ENCODE measurements around the gene CDK17. TPM values are rescaled to one million over a fixed set of nuclear protein-coding genes. Genes with fewer than 3 reads are reported as not detected.
"Not testable (repeated sequence)": the region's sequence is repeated elsewhere in the genome, so short reads cannot be mapped to it uniquely, and the experiment has no call there.

CDK17 gene
- polyA plus RNA-seq, 3 donors: 34.9 to 41.6 (median 37.4) TPM

- DNase-seq (ENCODE audit: low read depth in 3 of 3, low spot score in 2 of 3): no peak
Measured at GRCh38 chr12:96395236-96395635, 5.0 kb downstream of the CDK17 start.

GRCh38 chr12:96393229-96393628 is 7.0 kb downstream of the CDK17 start:
- not testable (repeated sequence) for DNase-seq (ENCODE audit: low read depth in 3 of 3, low spot score in 2 of 3)

GRCh38 chr12:96392397-96392796 is 7.8 kb downstream of the CDK17 start:
- no peak for DNase-seq (ENCODE audit: low read depth in 3 of 3, low spot score in 2 of 3)

GRCh38 chr12:96387981-96388380 is 12.3 kb downstream of the CDK17 start:
- no peak for DNase-seq (ENCODE audit: low read depth in 3 of 3, low spot score in 2 of 3)

GRCh38 chr12:96386794-96387193 is 13.4 kb downstream of the CDK17 start:
- DNase-seq (ENCODE audit: low read depth in 3 of 3, low spot score in 2 of 3): no peak

GRCh38 chr12:96383991-96384390 is 16.2 kb downstream of the CDK17 start:
- no peak for DNase-seq (ENCODE audit: low read depth in 3 of 3, low spot score in 2 of 3)

- DNase-seq (ENCODE audit: low read depth in 3 of 3, low spot score in 2 of 3): no peak
Measured at GRCh38 chr12:96383371-96383770, 16.9 kb downstream of the CDK17 start.

GRCh38 chr12:96379743-96380142 is 20.5 kb downstream of the CDK17 start:
- not testable (repeated sequence) for DNase-seq (ENCODE audit: low read depth in 3 of 3, low spot score in 2 of 3)

GRCh38 chr12:96378319-96378718 is 21.9 kb downstream of the CDK17 start:
- no peak for DNase-seq (ENCODE audit: low read depth in 3 of 3, low spot score in 2 of 3)

GRCh38 chr12:96376865-96377264 is 23.4 kb downstream of the CDK17 start:
- no peak for DNase-seq (ENCODE audit: low read depth in 3 of 3, low spot score in 2 of 3)

- DNase-seq (ENCODE audit: low read depth in 3 of 3, low spot score in 2 of 3): no peak
Measured at GRCh38 chr12:96375841-96376604, 24.2 kb downstream of the CDK17 start.

- DNase-seq (ENCODE audit: low read depth in 3 of 3, low spot score in 2 of 3): no peak
Measured at GRCh38 chr12:96375170-96375569, 25.1 kb downstream of the CDK17 start.

GRCh38 chr12:96371790-96372699 is 28.2 kb downstream of the CDK17 start:
- DNase-seq (ENCODE audit: low read depth in 3 of 3, low spot score in 2 of 3): no peak

GRCh38 chr12:96371138-96371789 is 29.0 kb downstream of the CDK17 start:
- DNase-seq (ENCODE audit: low read depth in 3 of 3, low spot score in 2 of 3): no peak

- no peak for DNase-seq (ENCODE audit: low read depth in 3 of 3, low spot score in 2 of 3)
Measured at GRCh38 chr12:96368687-96369086, 31.6 kb downstream of the CDK17 start.

- no peak for DNase-seq (ENCODE audit: low read depth in 3 of 3, low spot score in 2 of 3)
Measured at GRCh38 chr12:96368233-96368632, 32.0 kb downstream of the CDK17 start.

GRCh38 chr12:96366381-96366654 is 33.9 kb downstream of the CDK17 start:
- DNase-seq (ENCODE audit: low read depth in 3 of 3, low spot score in 2 of 3): no peak

- no peak for DNase-seq (ENCODE audit: low read depth in 3 of 3, low spot score in 2 of 3)
Measured at GRCh38 chr12:96365604-96366380, 34.4 kb downstream of the CDK17 start.

- DNase-seq (ENCODE audit: low read depth in 3 of 3, low spot score in 2 of 3): no peak
Measured at GRCh38 chr12:96364092-96364700, 36.0 kb downstream of the CDK17 start.

- no peak for DNase-seq (ENCODE audit: low read depth in 3 of 3, low spot score in 2 of 3)
Measured at GRCh38 chr12:96361074-96361473, 39.2 kb downstream of the CDK17 start.

Data from right renal cortex interstitium (tissue), 3 donors.